Measurements from ENCODE around the gene ABAT. TPM values are rescaled to one million over a fixed set of nuclear protein-coding genes. Genes with fewer than 3 reads are reported as not detected.

ABAT gene
- 20.4 TPM for polyA plus RNA-seq (2012; ENCODE audit: insufficient read depth, insufficient read length, low read depth)

- Histone ChIP-seq H3K27me3 (no peaks in the 10 kb centered on the region), H3K9me3 (no peaks in the 10 kb centered on the region), H3K36me3 (no peaks in the 10 kb centered on the region), H3K4me1 (peaks cover 28% of the 10 kb centered on the region), H3K4me3 (ENCODE audit: low read depth, low read length) (peak within 1 kb of the TSS; percentile 68)
- DNase-seq = peak; percentile 95
- TF ChIP-seq CTCF (IDR thresholded peaks at IDR 0.05; ENCODE audit: low read depth, low read length) = no peak
Observed at GRCh38 chr16:8674413-8675022, at the start of gene ABAT. TSS of gene ABAT (plus strand) at chr16:8674617. CDS start at chr16:8735740, 61,123 bp downstream.

- no peaks in the 10 kb centered on the region for H3K9me3 ChIP-seq
- no peaks in the 10 kb centered on the region for H3K27me3 ChIP-seq
- H3K36me3 ChIP-seq = peaks cover 47% of the 10 kb centered on the region
- DNase-seq = no peak
- no peak for TF ChIP-seq CTCF (IDR thresholded peaks at IDR 0.05; ENCODE audit: low read depth, low read length)
- H3K4me1 ChIP-seq = no peaks in the 10 kb centered on the region; the same call in 1 of the 2 replicates
- no peak overlapping the region for H3K4me3 ChIP-seq (ENCODE audit: low read depth, low read length)
Observed at GRCh38 chr16:8625491-8626087, 48.8 kb upstream of the ABAT start.

DNA sequence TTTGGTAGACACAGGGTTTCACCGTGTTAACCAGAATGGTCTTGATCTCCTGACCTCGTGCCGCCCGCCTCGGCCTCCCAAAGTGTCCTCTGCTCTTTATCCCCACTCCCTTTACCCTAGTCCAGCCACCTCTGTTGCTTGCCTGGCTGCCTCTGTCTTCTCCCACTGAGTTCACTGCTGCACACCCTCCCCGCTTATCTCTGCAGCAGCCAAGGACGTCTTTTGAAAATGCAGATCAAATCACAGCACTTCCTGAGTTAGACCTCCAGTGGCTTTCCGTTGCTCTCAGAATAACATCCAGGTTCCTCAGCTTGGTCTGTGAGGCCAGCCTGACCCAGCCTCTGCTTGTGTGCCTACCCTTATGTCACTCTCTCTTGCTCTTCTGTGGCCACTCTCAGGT, 47.5 kb upstream of the ABAT start:
- Histone ChIP-seq H3K4me1 (no peaks in the 10 kb centered on the region; the same call in 1 of the 2 replicates), H3K27me3 (no peaks in the 10 kb centered on the region), H3K36me3 (peaks cover 60% of the 10 kb centered on the region), H3K4me3 (ENCODE audit: low read depth, low read length) (no peak overlapping the region), H3K9me3 (no peaks in the 10 kb centered on the region)
- no peak for TF ChIP-seq CTCF (IDR thresholded peaks at IDR 0.05; ENCODE audit: low read depth, low read length)
- DNase-seq = no peak

- peaks cover 61% of the 10 kb centered on the region for H3K36me3 ChIP-seq
- H3K27me3 ChIP-seq = no peaks in the 10 kb centered on the region
- no peaks in the 10 kb centered on the region for H3K9me3 ChIP-seq
- no peak for DNase-seq
- no peaks in the 10 kb centered on the region; the same call in 1 of the 2 replicates for H3K4me1 ChIP-seq
- no peak overlapping the region for H3K4me3 ChIP-seq (ENCODE audit: low read depth, low read length)
- TF ChIP-seq CTCF (IDR thresholded peaks at IDR 0.05; ENCODE audit: low read depth, low read length) = no peak
Observed at GRCh38 chr16:8627456-8627855, 47.0 kb upstream of the ABAT start.

DNA sequence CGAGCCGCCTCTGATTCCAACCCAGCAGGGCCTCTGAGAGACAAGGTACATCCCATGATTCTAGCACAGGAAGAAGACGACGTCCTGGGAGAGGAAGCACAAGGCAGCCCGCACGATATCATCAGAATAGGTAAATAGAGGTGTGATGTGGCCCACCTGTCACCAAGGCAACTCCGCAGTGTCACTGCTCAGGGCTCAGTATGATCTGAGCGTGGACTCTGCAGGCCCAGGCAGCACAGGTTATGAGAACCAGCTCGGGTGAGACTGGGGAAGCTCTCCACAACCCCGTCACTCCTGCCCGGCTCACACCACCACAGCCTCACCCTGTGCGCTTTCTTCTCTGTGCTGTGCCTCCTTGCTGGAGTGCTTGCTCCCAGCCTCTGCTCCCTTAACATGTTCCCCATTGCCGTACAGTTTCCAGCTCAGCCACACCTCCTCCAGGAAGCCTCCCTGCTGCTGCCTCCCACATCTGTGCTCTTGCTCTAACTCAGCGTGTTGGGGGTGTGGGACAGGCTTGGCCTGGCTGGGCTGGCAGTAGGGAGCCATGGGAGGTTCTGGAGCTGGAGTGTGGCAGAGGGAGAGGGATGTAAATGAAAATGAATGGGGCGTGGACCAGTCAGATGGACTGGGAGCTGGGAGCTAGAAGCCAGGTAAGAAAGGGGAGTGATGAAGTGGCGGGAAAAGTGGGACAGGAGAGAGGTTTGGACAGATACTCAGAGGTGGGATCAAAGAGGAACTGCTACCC, 45.3 kb upstream of the ABAT start:
- no peak overlapping the region for H3K4me3 ChIP-seq (ENCODE audit: low read depth, low read length)
- H3K9me3 ChIP-seq = no peaks in the 10 kb centered on the region
- no peaks in the 10 kb centered on the region for H3K27me3 ChIP-seq
- no peaks in the 10 kb centered on the region; the same call in 1 of the 2 replicates for H3K4me1 ChIP-seq
- peaks cover 72% of the 10 kb centered on the region for H3K36me3 ChIP-seq
- no peak for TF ChIP-seq CTCF (IDR thresholded peaks at IDR 0.05; ENCODE audit: low read depth, low read length)
- DNase-seq = no peak
